Activated gamma-delta T cell treated with Interleukin-2 at 50 U/mL for 16 hours (primary cell): ENCODE results near the gene SGO1.

Source experiments
- DNase-seq: peaks from one replicate; pipeline ENCODE4 v3.0.0-alpha.2; 2020

SGO1 gene

GRCh38 chr3:20154078-20154477, 31.9 kb downstream of the SGO1 start:
- DNase-seq = no peak

GRCh38 chr3:20148466-20148865, 37.5 kb downstream of the SGO1 start:
- no peak for DNase-seq

GRCh38 chr3:20147361-20147760, 38.6 kb downstream of the SGO1 start:
- DNase-seq = no peak

DNA sequence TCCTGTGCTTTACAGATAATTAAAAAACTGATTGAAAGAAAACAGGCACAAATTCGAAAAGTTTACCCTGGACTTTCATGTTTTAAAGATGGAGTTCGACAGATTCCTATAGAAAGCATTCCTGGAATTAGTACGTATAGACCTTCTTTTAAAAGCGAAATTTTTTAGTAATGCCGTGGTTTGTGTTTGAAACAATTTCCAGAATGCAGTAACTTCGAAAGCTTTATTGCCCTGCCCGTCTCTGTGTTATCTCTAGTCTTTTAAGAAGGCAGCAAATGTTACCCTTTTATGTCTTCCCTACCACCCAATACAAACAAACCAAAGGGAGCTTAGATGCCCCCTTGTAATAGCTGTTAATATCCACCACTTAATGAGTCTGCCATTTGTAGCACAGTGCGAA, 39.7 kb downstream of the SGO1 start:
- no peak for DNase-seq

DNA sequence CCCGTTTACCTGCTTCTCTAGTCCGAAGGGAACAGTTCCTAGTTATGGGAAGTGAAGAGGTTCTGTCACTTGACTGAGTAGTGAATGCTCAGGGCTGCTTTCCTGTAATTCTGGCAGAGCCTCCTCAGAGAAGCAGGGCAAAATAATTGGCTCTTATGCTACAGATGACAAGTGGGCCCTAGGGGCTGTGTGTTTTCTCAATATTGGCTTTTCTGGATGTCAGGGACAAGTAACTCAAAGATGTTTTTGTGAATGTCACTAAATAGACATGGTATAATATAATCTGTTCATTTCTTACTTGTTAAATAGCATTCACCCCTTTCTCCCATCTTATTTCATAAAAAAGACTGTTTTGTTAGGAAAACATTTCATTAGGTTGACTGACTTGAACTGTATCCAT, 40.1 kb downstream of the SGO1 start:
- DNase-seq = no peak

GRCh38 chr3:20143519-20143918, 42.5 kb downstream of the SGO1 start:
- no peak for DNase-seq

- no peak for DNase-seq
Observed at GRCh38 chr3:20142517-20142916, 43.5 kb downstream of the SGO1 start.

GRCh38 chr3:20141851-20142250, 44.2 kb downstream of the SGO1 start:
- no peak for DNase-seq

- no peak for DNase-seq
Observed at GRCh38 chr3:20141316-20141715, 44.7 kb downstream of the SGO1 start.

- DNase-seq = no peak
Observed at GRCh38 chr3:20140881-20141280, 45.1 kb downstream of the SGO1 start.

- no peak for DNase-seq
Observed at GRCh38 chr3:20137647-20138046, 48.4 kb downstream of the SGO1 start.

GRCh38 chr3:20136231-20136630, 49.8 kb downstream of the SGO1 start:
- DNase-seq = no peak

- DNase-seq = no peak
Observed at GRCh38 chr3:20130106-20130505, 55.9 kb downstream of the SGO1 start.

DNA sequence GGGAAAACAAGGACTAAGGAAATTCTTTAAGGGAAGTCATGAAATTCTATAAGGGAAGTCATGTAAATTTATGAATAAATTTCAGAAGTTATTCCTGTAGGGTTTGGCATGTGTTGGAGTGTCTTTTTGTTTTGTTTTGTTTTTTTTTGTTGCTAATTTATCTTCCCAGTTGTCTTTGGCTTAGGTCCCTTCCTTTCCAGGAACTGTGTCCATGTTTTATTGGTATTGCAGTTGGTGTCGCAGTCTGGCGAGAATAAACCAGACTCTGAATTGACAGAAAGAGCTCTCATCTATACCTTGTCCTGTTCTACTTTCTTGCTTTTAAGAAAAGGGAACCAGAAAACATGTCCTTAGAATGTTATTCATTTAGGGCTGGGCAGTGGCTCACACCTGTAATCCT, 57.6 kb downstream of the SGO1 start:
- DNase-seq = no peak

DNA sequence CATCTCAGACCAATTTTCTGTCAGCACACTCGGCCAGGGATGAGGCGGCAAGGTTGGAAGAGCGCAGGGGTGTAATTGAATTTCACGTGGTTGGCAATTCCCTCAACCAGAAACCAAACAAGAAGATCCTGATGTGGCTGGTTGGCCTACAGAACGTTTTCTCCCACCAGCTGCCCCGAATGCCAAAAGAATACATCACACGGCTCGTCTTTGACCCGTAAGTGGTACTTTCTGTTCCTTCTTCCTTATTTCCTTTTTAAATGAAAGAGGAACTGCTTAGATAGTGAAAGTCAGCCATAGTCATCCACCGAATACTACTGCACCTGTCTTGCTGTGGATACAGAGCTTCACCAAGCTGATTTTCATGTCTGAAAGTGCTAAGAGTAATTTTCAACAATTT, 60.1 kb downstream of the SGO1 start:
- no peak for DNase-seq

DNA sequence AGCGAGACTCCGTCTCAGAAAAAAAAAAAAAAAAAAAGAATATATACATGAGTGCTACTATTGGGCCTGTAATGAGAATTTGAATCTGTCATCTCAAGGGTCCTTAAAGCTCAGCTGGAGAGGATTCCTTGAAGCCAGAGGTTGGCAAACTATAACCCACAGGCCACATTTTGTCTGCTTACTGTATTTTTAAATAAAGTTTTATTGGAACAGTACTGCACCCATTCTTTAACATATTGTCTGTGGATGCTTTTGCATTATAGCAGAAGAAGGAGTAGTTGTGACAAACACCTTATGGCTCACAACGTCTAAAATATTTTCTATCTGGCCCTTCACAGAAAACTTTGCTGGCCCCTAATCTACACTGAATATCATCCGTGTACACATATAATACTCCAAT, 60.7 kb downstream of the SGO1 start:
- DNase-seq = no peak

GRCh38 chr3:20123131-20123652, 62.8 kb downstream of the SGO1 start:
- no peak for DNase-seq

GRCh38 chr3:20121088-20121487, 64.9 kb downstream of the SGO1 start:
- DNase-seq = no peak
